Measurements from ENCODE around the gene GABBR2. TPM values are rescaled to one million over a fixed set of nuclear protein-coding genes. Genes with fewer than 3 reads are reported as not detected.

The GABBR2 gene
- total and polyA plus RNA-seq, 9 of the 15 experiments (the other 6 are each of a cell fraction or from before 2014, with no cell fraction given), result 0.15 to 1.9 (median 0.32) TPM

DNA sequence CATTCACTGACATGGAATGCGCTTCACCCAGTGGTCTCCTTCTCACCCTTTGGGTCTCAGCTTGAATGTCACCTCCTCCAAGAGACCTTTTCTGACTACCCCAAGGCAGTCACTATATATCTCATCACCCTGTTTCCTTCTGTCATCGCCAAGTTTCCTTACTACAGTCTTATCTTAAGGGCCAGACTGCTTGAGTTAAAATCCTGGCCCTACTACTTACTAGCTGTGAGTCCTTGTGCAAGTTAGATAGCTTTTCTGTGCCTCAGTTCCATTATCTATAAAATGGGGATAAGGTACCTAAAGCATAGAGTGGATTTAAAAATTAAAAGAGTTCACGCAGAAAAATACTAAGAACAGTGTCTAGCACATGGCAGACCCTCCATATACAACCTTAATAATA lies 132.4 kb downstream of the GABBR2 start (continued):
- TF ChIP-seq ARID4B (CRISPR knock-in tag; IDR thresholded peaks at IDR 0.05) (no peak), PML (IDR thresholded peaks at IDR 0.05; ENCODE audit: low read length) (peak; percentile 96), L3MBTL2 (IDR thresholded peaks at IDR 0.05) (no peak), SIN3A (IDR thresholded peaks at IDR 0.05; ENCODE audit: borderline replicate concordance in 2 of 2, control insufficient read depth in 1 of 2, low read depth in 2 of 2, low read length in 2 of 2) (no peak), ZNF407 (IDR thresholded peaks at IDR 0.05; ENCODE audit: low read depth) (no peak), EHMT2 (IDR thresholded peaks at IDR 0.05) (no peak; the same call in 1 of the 2 replicates), FIP1L1 (IDR thresholded peaks at IDR 0.05; ENCODE audit: low read depth, low read length, poor library complexity, severe bottlenecking) (no peak), HIVEP1 (CRISPR knock-in tag; IDR thresholded peaks at IDR 0.05) (no peak), RBFOX2 (IDR thresholded peaks at IDR 0.05; ENCODE audit: low read depth, low read length) (no peak), ARNT (IDR thresholded peaks at IDR 0.05) (peak; percentile 66 to 85; a peak in 2 of 4 replicates), KLF16 (IDR thresholded peaks at IDR 0.05) (peak; percentile 90), RFX1 (IDR thresholded peaks at IDR 0.05) (no peak), SMAD1 (IDR thresholded peaks at IDR 0.05; ENCODE audit: low read depth, low read length, partially characterized antibody) (no peak), POLR3G (IDR thresholded peaks at IDR 0.05; ENCODE audit: extremely low read depth, insufficient read length, insufficient replicate concordance) (no peak), STAT5B (CRISPR knock-in tag; IDR thresholded peaks at IDR 0.05) (no peak), ERF (CRISPR knock-in tag; IDR thresholded peaks at IDR 0.05) (no peak), ZNF121 (CRISPR knock-in tag; conservative IDR thresholded peaks at IDR 0.05) (no peak), ZNF133 (CRISPR knock-in tag; IDR thresholded peaks at IDR 0.05) (no peak), COPS2 (conservative IDR thresholded peaks at IDR 0.05) (no peak)

Measured in K562 (cell line).